ENCODE measurements around the gene TNNT3.

DNA sequence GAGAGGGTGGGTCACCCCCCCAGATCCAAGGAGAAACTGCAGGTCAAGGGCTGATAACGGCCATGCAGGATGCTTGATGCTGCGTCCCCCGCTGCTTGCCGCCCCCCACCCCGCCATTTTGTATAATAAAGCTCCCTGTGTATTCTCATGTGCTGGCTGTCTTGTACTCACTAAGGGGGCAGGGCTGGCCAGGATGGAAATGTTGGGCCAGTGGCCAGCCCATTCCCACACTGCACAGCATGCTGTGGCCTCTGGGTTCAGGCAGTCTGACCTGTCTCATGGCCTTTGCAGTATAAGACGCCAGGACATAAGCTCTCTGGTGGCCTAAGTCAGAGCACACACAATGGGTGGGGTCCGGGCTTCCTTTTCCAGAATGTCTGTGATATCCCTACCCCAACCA lies 27.4 kb upstream of the TNNT3 start:
- TF ChIP-seq EP300 (IDR thresholded peaks at IDR 0.05) (no peak), POLR2AphosphoS5 (IDR thresholded peaks at IDR 0.05) (no peak)
- TF ChIP-seq, protein P1, sequence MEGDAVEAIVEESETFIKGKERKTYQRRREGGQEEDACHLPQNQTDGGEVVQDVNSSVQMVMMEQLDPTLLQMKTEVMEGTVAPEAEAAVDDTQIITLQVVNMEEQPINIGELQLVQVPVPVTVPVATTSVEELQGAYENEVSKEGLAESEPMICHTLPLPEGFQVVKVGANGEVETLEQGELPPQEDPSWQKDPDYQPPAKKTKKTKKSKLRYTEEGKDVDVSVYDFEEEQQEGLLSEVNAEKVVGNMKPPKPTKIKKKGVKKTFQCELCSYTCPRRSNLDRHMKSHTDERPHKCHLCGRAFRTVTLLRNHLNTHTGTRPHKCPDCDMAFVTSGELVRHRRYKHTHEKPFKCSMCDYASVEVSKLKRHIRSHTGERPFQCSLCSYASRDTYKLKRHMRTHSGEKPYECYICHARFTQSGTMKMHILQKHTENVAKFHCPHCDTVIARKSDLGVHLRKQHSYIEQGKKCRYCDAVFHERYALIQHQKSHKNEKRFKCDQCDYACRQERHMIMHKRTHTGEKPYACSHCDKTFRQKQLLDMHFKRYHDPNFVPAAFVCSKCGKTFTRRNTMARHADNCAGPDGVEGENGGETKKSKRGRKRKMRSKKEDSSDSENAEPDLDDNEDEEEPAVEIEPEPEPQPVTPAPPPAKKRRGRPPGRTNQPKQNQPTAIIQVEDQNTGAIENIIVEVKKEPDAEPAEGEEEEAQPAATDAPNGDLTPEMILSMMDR (IDR thresholded peaks at IDR 0.05): no peak

All from stomach (tissue), 4 donors.